ENCODE results near the gene KDM6B. TPM values are rescaled to one million over a fixed set of nuclear protein-coding genes. Genes with fewer than 3 reads are reported as not detected.

KDM6B gene
- total and polyA plus RNA-seq, 4 donors, result 2.5 to 11.5 (median 3.3) TPM

DNA sequence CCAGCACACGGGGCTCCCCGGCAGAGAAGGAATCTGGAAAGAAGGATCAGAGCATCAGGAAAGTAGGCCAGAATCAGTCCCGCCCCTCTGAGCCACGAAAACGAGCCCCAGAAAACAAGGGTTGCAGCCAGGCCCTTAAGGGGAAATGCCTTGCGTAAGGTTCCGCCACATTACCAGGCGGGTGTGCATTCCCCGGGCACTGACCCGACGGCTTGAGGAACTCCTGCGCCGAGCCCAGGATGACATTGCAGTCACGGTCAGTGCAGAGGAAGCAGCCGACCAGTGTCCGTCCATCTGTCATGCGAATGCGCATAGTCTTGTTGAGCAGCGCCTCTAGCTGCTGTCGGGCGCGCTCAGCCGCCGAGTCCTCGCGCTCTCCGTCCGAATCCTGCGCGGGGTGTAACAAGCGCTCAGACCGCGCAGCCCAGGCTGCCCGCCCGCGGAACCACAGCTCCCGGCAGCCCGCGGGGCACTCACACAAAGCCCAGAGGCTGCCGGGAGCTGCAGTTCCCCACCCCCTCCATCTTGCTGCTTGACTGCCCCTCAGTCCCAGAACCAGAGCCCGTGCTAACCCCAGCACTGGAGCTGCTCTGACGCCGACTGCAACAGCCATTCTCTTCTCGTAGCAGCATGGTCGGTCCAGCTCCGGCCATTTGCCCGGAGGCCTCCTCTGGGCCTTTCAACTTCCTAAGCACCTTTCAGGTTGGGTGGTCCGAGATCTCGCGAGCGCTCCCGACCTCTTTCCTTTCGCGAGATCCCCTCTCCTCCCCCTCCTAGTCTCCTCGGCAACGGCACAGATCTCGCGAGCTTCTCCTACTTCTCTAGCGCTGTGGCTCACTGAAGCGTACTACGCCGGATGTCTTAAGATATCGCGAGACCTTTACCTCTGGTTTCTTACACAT is 23.0 kb downstream of the KDM6B start, which contains the start of gene NAA38 (continued):
- TF ChIP-seq, protein P1, sequence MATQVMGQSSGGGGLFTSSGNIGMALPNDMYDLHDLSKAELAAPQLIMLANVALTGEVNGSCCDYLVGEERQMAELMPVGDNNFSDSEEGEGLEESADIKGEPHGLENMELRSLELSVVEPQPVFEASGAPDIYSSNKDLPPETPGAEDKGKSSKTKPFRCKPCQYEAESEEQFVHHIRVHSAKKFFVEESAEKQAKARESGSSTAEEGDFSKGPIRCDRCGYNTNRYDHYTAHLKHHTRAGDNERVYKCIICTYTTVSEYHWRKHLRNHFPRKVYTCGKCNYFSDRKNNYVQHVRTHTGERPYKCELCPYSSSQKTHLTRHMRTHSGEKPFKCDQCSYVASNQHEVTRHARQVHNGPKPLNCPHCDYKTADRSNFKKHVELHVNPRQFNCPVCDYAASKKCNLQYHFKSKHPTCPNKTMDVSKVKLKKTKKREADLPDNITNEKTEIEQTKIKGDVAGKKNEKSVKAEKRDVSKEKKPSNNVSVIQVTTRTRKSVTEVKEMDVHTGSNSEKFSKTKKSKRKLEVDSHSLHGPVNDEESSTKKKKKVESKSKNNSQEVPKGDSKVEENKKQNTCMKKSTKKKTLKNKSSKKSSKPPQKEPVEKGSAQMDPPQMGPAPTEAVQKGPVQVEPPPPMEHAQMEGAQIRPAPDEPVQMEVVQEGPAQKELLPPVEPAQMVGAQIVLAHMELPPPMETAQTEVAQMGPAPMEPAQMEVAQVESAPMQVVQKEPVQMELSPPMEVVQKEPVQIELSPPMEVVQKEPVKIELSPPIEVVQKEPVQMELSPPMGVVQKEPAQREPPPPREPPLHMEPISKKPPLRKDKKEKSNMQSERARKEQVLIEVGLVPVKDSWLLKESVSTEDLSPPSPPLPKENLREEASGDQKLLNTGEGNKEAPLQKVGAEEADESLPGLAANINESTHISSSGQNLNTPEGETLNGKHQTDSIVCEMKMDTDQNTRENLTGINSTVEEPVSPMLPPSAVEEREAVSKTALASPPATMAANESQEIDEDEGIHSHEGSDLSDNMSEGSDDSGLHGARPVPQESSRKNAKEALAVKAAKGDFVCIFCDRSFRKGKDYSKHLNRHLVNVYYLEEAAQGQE (IDR thresholded peaks at IDR 0.05), result peak; percentile 8

DNA sequence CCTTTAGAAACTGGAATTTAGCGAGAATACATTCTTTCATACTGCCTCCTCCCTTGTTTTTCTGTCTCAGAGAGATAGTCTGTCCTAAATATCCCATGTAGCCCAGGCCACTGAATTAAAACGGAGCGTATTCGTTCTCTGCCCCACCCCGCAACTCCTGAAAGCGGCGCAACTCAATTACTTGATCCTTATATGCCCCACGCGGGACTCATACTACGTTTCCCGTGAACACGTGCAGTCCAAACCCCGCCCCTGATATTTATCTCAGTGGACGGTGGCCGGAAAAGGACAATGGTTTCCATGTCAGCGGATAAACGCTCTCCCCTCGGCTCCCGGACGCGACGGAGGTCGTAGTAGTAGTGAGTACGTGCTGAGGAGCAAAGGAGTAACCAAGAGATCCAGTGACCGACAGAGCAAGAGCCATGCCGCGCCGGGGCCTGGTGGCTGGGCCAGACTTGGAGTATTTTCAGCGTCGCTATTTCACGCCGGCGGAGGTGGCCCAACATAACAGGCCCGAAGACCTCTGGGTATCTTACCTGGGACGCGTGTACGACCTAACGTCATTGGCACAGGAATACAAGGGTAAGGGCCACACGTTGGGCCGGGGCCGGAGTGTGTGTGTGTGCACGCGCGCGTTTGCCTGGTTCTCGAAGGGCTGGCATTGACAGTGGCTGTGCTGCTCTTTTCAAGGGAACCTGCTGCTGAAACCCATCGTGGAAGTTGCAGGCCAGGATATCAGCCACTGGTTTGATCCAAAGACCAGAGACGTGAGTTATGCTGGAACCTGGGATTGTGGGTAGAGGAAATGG is 23.9 kb downstream of the KDM6B start, which contains the start of gene CYB5D1:
Gene CYB5D1 (plus strand): TSS at position 291 of the 809 bp plus-strand sequence. CDS start 132 bp downstream, at position 423.
- Histone ChIP-seq H3K9me3 (ENCODE audit: control insufficient read depth in 4 of 4, low read length in 3 of 4) (no peaks in the 10 kb centered on the region), H3K27me3 (ENCODE audit: control insufficient read depth in 4 of 4, insufficient read depth in 4 of 4, low read length in 3 of 4) (no peaks in the 10 kb centered on the region), H3K9ac (ENCODE audit: low read depth in 1 of 2, low read length in 2 of 2) (peak within 1 kb of the TSS; percentile 79 to 81), H3K27ac (ENCODE audit: low read depth in 1 of 2, low read length in 2 of 2) (peak within 1 kb of the TSS; percentile 86 to 97), H3K4me3 (ENCODE audit: low read depth in 1 of 3, low read length in 3 of 3) (peak within 1 kb of the TSS; percentile 66 to 95 (median 93)), H3K4me1 (ENCODE audit: control insufficient read depth in 4 of 4, insufficient read depth in 4 of 4, low read length in 3 of 4) (peaks cover 5 to 45% (median 34%) of the 10 kb centered on the region in 4 donors), H3K36me3 (ENCODE audit: control insufficient read depth in 4 of 4, insufficient read depth in 3 of 4, low read depth in 1 of 4, low read length in 3 of 4) (peaks cover 2 to 3% (median 3%) of the 10 kb centered on the region in 4 donors)
- WGBS, result 1% methylated on average over 48 of the region's 48 CpGs
- peak; percentile 94 for DNase-seq (ENCODE audit: low spot score)
- TF ChIP-seq SP1 (IDR thresholded peaks at IDR 0.05), result peak; percentile 69
- TF ChIP-seq YY1 (IDR thresholded peaks at IDR 0.05), result peak; percentile 28
- peak in 1 of 2 donors; percentile 62 for TF ChIP-seq GABPA (IDR thresholded peaks at IDR 0.05 in 1 of 2, conservative IDR thresholded peaks at IDR 0.05 in 1 of 2)
- TF ChIP-seq HNF4A (conservative IDR thresholded peaks at IDR 0.05), result peak in 1 of 2 donors; percentile 10
- TF ChIP-seq, protein P2, sequence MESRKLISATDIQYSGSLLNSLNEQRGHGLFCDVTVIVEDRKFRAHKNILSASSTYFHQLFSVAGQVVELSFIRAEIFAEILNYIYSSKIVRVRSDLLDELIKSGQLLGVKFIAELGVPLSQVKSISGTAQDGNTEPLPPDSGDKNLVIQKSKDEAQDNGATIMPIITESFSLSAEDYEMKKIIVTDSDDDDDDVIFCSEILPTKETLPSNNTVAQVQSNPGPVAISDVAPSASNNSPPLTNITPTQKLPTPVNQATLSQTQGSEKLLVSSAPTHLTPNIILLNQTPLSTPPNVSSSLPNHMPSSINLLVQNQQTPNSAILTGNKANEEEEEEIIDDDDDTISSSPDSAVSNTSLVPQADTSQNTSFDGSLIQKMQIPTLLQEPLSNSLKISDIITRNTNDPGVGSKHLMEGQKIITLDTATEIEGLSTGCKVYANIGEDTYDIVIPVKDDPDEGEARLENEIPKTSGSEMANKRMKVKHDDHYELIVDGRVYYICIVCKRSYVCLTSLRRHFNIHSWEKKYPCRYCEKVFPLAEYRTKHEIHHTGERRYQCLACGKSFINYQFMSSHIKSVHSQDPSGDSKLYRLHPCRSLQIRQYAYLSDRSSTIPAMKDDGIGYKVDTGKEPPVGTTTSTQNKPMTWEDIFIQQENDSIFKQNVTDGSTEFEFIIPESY (IDR thresholded peaks at IDR 0.05), result peak; percentile 99
- peak; percentile 10 for TF ChIP-seq FOXA2 (IDR thresholded peaks at IDR 0.05)
- TF ChIP-seq, protein P1 (IDR thresholded peaks at IDR 0.05), result peak; percentile 41
- TF ChIP-seq, protein P3, sequence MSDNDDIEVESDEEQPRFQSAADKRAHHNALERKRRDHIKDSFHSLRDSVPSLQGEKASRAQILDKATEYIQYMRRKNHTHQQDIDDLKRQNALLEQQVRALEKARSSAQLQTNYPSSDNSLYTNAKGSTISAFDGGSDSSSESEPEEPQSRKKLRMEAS (IDR thresholded peaks at IDR 0.05), result peak; percentile 96
- TF ChIP-seq HNF4G (IDR thresholded peaks at IDR 0.05), result no peak
- TF ChIP-seq, protein P4, sequence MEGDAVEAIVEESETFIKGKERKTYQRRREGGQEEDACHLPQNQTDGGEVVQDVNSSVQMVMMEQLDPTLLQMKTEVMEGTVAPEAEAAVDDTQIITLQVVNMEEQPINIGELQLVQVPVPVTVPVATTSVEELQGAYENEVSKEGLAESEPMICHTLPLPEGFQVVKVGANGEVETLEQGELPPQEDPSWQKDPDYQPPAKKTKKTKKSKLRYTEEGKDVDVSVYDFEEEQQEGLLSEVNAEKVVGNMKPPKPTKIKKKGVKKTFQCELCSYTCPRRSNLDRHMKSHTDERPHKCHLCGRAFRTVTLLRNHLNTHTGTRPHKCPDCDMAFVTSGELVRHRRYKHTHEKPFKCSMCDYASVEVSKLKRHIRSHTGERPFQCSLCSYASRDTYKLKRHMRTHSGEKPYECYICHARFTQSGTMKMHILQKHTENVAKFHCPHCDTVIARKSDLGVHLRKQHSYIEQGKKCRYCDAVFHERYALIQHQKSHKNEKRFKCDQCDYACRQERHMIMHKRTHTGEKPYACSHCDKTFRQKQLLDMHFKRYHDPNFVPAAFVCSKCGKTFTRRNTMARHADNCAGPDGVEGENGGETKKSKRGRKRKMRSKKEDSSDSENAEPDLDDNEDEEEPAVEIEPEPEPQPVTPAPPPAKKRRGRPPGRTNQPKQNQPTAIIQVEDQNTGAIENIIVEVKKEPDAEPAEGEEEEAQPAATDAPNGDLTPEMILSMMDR (IDR thresholded peaks at IDR 0.05; ENCODE audit: low read depth, low read length, missing input control), result no peak
- TF ChIP-seq NR2F2 (IDR thresholded peaks at IDR 0.05), result peak; percentile 38
- TF ChIP-seq FOXA1 (IDR thresholded peaks at IDR 0.05), result no peak
- peak; percentile 14 to 39 for TF ChIP-seq RXRA (IDR thresholded peaks at IDR 0.05)
- peak in 1 of 2 donors; percentile 12 for TF ChIP-seq EGR1 (IDR thresholded peaks at IDR 0.05; ENCODE audit: low read depth in 2 of 2)
- peak; percentile 6 for TF ChIP-seq TAF1 (conservative IDR thresholded peaks at IDR 0.05)
- TF ChIP-seq RAD21 (IDR thresholded peaks at IDR 0.05), result peak in 1 of 2 donors; percentile 36
- TF ChIP-seq, protein P5, sequence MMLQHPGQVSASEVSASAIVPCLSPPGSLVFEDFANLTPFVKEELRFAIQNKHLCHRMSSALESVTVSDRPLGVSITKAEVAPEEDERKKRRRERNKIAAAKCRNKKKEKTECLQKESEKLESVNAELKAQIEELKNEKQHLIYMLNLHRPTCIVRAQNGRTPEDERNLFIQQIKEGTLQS (IDR thresholded peaks at IDR 0.05), result no peak
- TF ChIP-seq JUND (IDR thresholded peaks at IDR 0.05), result peak; percentile 33 to 47

All from liver (tissue), 9 donors.